CD4-positive, alpha-beta memory T cell (primary cell): ENCODE data around the gene FOXN3. TPM values are rescaled to one million over a fixed set of nuclear protein-coding genes. Genes with fewer than 3 reads are reported as not detected.

Experiments
- CTCF ChIA-PET: fragments of 350-600 bp; sonication (Branson Sonifier 250); formaldehyde crosslinking; loops from one replicate; lab custom pipeline; 2021; ENCODE audit warnings: inconsistent platforms; ENCODE audit not compliant: partially characterized antibody; lab: Charles Lee
- POLR2A ChIA-PET: fragments of 350-600 bp; sonication (Branson Sonifier 250); formaldehyde crosslinking; loops from one replicate; lab custom pipeline; 2021; ENCODE audit not compliant: partially characterized antibody; lab: Charles Lee
- DNase-seq, 5 donors: peaks; one replicate each; pipeline versions ENCODE4 v3.0.0 to v3.0.0-alpha.2; 2020 to 2022; ENCODE audit warnings: mixed read lengths in 1 of 5
- H3K27ac ChIP-seq: one replicate; pipeline ENCODE4 v1.7.0; 2013; ENCODE audit warnings: low read depth, low read length
- H3K27me3 ChIP-seq: 2 replicates; pipeline ENCODE4 v1.7.0; 2013; ENCODE audit warnings: mild to moderate bottlenecking, low read length, moderate library complexity; ENCODE audit not compliant: insufficient read depth
- H3K36me3 ChIP-seq: 2 replicates; pipeline ENCODE4 v1.7.0; 2013; ENCODE audit warnings: mild to moderate bottlenecking, low read length, moderate library complexity; ENCODE audit not compliant: insufficient read depth
- H3K4me1 ChIP-seq: 2 replicates; pipeline ENCODE4 v1.7.0; 2013; ENCODE audit warnings: mild to moderate bottlenecking, low read length, moderate library complexity; ENCODE audit not compliant: insufficient read depth
- H3K4me3 ChIP-seq, 2 donors: one replicate each; pipeline ENCODE4 v1.7.0; 2013; ENCODE audit warnings: low read length in 2 of 2, mild to moderate bottlenecking in 1 of 2
- H3K9me3 ChIP-seq, 2 donors: one replicate each; pipeline ENCODE4 v1.7.0; 2013; ENCODE audit warnings: low read length in 2 of 2, control low read depth in 1 of 2; ENCODE audit not compliant: control insufficient read depth in 1 of 2
- H3K27ac Mint-ChIP-seq, 7 donors: one replicate each; pipeline ENCODE4 v1.8.0; 2020 to 2021; ENCODE audit warnings: mixed read lengths in 7 of 7, mild to moderate bottlenecking in 6 of 7, inconsistent platforms in 3 of 7, moderate library complexity in 3 of 7
- H3K27me3 Mint-ChIP-seq, 2 donors: one replicate each; pipeline ENCODE4 v1.8.0; 2020 to 2021; ENCODE audit warnings: mixed read lengths in 2 of 2
- H3K36me3 Mint-ChIP-seq, 2 donors: one replicate each; pipeline ENCODE4 v1.8.0; 2020 to 2021; ENCODE audit warnings: mixed read lengths in 2 of 2, inconsistent platforms in 1 of 2, mild to moderate bottlenecking in 1 of 2
- H3K4me1 Mint-ChIP-seq, 4 donors: one replicate each; pipeline ENCODE4 v1.8.0; 2020 to 2021; ENCODE audit warnings: mixed read lengths in 4 of 4, mild to moderate bottlenecking in 1 of 4
- H3K4me3 Mint-ChIP-seq, 8 donors: one replicate each; pipeline ENCODE4 v1.8.0; 2020 to 2021; ENCODE audit warnings: mixed read lengths in 8 of 8, mild to moderate bottlenecking in 7 of 8, moderate library complexity in 6 of 8, inconsistent platforms in 3 of 8
- H3K9me3 Mint-ChIP-seq, 8 donors: one replicate each; pipeline ENCODE4 v1.8.0; 2020 to 2021; ENCODE audit warnings: mixed read lengths in 8 of 8, mild to moderate bottlenecking in 5 of 8, inconsistent platforms in 3 of 8, moderate library complexity in 1 of 8
- intact Hi-C: fragments of 100-400 bp; cut with micrococcal nuclease; formaldehyde crosslinking; loops from one replicate; pipeline ENCODE4 v1.15.1; 2023
- polyA plus RNA-seq, 2 donors: library from polyadenylated mRNA; unstranded; fragments of 300-500 nt; fragmentation: Illumina TruSeq; gene quantifications; one replicate each; pipeline ENCODE4 v1.2.3, GENCODE V29; 2021
- total RNA-seq, 2 experiments: library from RNA; stranded (reverse); gene quantifications; one replicate each; pipeline ENCODE4 v1.2.3, GENCODE V29; 2021

Gene FOXN3
- total and polyA plus RNA-seq, 4 experiments from 2014 or later, result 92.6 to 111 (median 106) TPM

DNA sequence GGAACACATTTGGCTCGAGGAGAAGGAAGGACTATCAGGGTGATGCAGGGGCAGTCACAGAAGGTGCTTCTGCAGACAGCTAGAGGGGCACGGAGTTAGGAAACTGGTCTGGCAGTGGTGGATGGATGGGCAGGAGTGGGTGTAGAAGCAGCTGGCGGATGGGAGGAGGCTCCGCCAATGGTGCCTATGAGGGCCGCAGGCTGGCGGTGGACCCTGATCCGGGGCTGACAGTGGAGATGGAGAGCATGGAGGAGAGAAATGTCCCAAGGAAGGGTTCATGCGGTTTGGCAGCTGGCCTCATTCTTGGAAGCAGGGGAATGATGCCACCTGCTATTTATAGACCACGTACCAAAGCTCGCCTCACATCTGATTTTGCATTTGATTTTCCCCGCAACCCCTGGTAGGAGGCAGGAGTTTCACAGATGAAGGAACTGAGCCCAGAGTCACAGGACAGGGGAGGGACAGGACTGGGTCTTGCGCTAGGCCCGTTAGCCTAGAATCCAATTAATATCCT lies 237.1 kb downstream of the FOXN3 start:
- POLR2A ChIA-PET, result no interaction called here
- CTCF ChIA-PET, result interaction anchor here (0.5 to 4.2 kb wide), 3 partner anchors 9 to 734 kb away, joined by 4 to 28 read pairs (median 5); no protein-coding TSS in a partner anchor
- Mint-ChIP-seq H3K9me3 (no peaks in the 10 kb centered on the region), H3K4me3 (no peak overlapping the region), H3K36me3 (peaks cover 16 to 48% of the 10 kb centered on the region in 2 donors), H3K27ac (peak overlapping the region in 2 of 7 donors; percentile 53 to 76), H3K4me1 (peaks cover 11 to 32% (median 23%) of the 10 kb centered on the region in 4 donors), H3K27me3 (no peaks in the 10 kb centered on the region)
- intact Hi-C loops, result loop anchor here (5.0 kb wide), 1 partner anchor 542 kb away; no protein-coding TSS in a partner anchor
- Histone ChIP-seq H3K4me1 (peaks cover 5% of the 10 kb centered on the region), H3K9me3 (no peaks in the 10 kb centered on the region), H3K36me3 (peaks cover 9% of the 10 kb centered on the region), H3K27me3 (no peaks in the 10 kb centered on the region), H3K27ac (no peak overlapping the region), H3K4me3 (no peak overlapping the region)
- no peak for DNase-seq

DNA sequence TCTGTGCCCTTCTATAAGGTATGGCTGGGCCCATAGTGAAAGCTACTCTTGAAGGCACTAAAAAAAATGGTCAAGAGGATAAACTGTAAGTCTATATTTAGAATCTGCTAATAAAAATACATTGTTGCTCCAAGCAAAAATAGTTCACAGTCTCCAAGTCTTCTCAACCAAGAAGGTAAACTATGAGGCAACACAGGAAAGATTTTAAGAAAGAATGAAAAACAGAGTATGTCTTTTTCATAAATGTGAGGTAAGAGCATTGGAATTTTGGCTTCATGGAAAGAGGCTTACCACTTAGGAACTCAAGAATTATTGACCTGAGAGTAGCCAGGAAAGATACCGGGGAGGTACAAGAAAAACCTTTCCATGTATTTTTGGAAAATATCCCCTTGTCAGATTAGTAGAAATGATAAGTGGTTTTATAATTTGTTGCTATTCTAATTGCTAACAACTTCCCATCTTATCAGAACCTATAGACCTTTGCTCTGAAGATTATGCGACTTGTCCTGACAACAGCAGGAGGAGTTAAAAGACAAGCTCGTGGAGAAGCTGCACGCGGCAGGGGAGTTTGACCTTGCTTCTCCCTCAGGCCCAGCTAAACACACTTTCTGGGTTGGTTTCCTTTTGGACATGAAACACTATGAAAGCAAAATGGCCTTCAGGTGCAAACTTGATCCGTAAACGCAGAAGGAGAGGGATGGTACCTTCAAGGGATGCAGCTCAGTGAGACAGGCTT lies 238.1 kb downstream of the FOXN3 start:
- no peak for DNase-seq
- Mint-ChIP-seq H3K36me3 (peaks cover 25 to 50% of the 10 kb centered on the region in 2 donors), H3K4me1 (peaks cover 10 to 32% (median 23%) of the 10 kb centered on the region in 4 donors), H3K9me3 (peaks cover 0 to 3% (median under 1%) of the 10 kb centered on the region in 8 donors), H3K27me3 (no peaks in the 10 kb centered on the region), H3K4me3 (no peak overlapping the region), H3K27ac (peak overlapping the region in 2 of 7 donors; percentile 25 to 38)
- Histone ChIP-seq H3K9me3 (no peaks in the 10 kb centered on the region), H3K4me3 (no peak overlapping the region), H3K27ac (no peak overlapping the region), H3K36me3 (peaks cover 9% of the 10 kb centered on the region), H3K4me1 (peaks cover 5% of the 10 kb centered on the region), H3K27me3 (no peaks in the 10 kb centered on the region)
- ChIA-PET CTCF (interaction anchor here (1.2 to 4.2 kb wide), 4 partner anchors 10 to 735 kb away, joined by 3 to 28 read pairs (median 6); no protein-coding TSS in a partner anchor), POLR2A (no interaction called here)
- intact Hi-C loops, result loop anchor here (5.0 kb wide), 1 partner anchor 543 kb away; no protein-coding TSS in a partner anchor

DNA sequence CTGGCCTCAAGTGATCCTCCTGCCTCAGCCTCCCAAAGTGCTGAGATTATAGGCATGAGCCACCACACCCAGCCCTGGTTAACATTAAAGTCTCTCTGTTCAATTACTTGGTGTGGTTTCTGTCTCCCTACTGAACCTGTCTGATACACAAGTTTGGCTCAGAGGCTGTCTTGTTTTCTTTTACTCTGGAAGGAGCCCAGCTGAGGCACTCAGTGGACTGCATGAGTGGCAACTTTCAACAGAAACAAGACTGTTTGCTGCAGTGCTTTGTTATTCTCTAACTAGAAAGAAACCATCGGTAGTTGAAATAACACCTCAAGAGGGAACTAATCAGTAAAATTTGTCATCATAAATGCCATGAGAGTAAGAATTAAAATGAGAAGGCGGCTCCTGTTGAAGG lies 238.7 kb downstream of the FOXN3 start:
- Mint-ChIP-seq H3K27me3 (no peaks in the 10 kb centered on the region), H3K27ac (peak overlapping the region in 3 of 7 donors; percentile 25 to 53 (median 40)), H3K4me1 (peaks cover 10 to 28% (median 22%) of the 10 kb centered on the region in 4 donors), H3K9me3 (peaks cover 0 to 4% (median 1%) of the 10 kb centered on the region in 8 donors), H3K36me3 (peaks cover 29 to 50% of the 10 kb centered on the region in 2 donors), H3K4me3 (no peak overlapping the region)
- ChIA-PET POLR2A (no interaction called here), CTCF (interaction anchor here (0.9 to 4.2 kb wide), 15 partner anchors 10 to 744 kb away, joined by 3 to 28 read pairs (median 4); no protein-coding TSS in a partner anchor)
- H3K4me1 ChIP-seq, result peaks cover 5% of the 10 kb centered on the region
- H3K4me3 ChIP-seq, result no peak overlapping the region
- H3K9me3 ChIP-seq, result no peaks in the 10 kb centered on the region
- H3K36me3 ChIP-seq, result peaks cover 10% of the 10 kb centered on the region
- no peaks in the 10 kb centered on the region for H3K27me3 ChIP-seq
- intact Hi-C loops, result loop anchor here (5.0 kb wide), 1 partner anchor 544 kb away; no protein-coding TSS in a partner anchor
- no peak overlapping the region for H3K27ac ChIP-seq
- no peak for DNase-seq

DNA sequence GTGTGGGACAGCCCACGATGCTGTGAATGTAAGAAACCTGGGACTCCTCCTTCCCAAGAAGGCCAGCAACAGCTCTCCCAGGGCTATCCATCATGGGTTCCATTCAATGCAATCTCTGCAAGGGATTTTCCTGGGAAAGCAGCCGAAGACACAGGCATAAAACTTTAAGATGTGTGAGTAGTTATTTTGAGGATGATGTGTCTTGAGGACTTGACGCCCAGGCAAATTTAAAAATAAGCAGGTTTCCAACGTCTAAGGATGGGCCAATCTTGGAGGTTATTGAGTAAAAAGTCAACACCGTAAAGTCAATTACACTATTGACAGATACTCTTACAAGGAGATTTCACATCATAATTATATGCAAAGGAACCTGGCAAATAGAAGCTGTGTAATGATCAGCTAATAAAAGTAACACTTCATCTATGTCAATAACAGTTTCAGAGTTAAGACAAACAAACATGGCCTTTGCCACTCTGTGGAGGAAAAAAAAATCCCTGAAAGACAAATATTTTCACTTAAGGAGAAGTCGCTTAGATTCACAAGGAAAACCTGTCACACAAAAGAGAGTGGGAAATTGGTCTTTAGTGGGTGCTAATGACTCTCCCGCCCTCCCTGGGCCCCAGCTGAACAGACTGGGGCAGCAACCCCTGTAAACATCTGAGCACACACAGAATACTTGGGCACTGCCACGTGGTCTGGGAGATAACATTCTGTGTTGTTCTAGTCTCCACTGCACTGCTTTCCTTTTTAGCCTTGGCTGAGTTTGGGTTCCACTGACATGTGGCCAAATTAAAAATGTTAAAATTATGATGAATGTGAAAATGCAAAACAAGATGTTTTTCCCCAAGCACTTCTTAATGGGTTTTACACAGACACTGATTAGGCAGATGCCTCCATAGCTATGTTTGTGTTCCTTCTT lies 240.9 kb downstream of the FOXN3 start:
- no peak for DNase-seq
- peaks cover 44 to 59% of the 10 kb centered on the region in 2 donors for H3K36me3 Mint-ChIP-seq
- H3K4me3 Mint-ChIP-seq, result no peak overlapping the region
- Histone ChIP-seq H3K36me3 (peaks cover 13% of the 10 kb centered on the region), H3K4me3 (no peak overlapping the region), H3K9me3 (no peaks in the 10 kb centered on the region), H3K27ac (no peak overlapping the region), H3K4me1 (peaks cover 5% of the 10 kb centered on the region), H3K27me3 (no peaks in the 10 kb centered on the region)
- peaks cover 0 to 17% (median 5%) of the 10 kb centered on the region in 8 donors for H3K9me3 Mint-ChIP-seq
- H3K4me1 Mint-ChIP-seq, result peaks cover 10 to 20% (median 17%) of the 10 kb centered on the region in 4 donors
- POLR2A ChIA-PET, result no interaction called here
- intact Hi-C loops, result loop anchor here (5.0 kb wide), 1 partner anchor 546 kb away; no protein-coding TSS in a partner anchor
- no peak overlapping the region for H3K27ac Mint-ChIP-seq
- no peaks in the 10 kb centered on the region for H3K27me3 Mint-ChIP-seq
- CTCF ChIA-PET, result interaction anchor here (0.7 to 4.2 kb wide), 17 partner anchors 8 to 739 kb away, joined by 3 to 28 read pairs (median 4); no protein-coding TSS in a partner anchor

DNA sequence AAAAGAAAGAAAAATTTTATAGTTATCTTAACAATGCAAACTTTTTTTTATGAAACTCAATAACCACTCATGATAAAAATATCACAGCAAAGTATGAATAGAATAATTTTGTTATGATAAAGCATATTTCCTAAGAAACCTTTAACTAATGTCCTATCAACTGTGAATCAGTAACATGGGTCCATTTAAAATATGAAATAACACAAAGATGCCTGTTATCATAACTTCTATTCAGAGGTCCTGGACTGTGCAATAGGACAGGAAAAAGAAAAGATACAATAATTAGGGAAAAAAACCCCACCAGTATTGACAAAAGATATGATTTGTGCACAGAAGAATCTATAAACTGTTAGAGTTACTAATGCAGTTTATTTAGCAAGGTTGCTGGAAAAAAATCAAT lies 245.4 kb downstream of the FOXN3 start:
- Histone ChIP-seq H3K36me3 (peaks cover 13% of the 10 kb centered on the region), H3K9me3 (no peaks in the 10 kb centered on the region), H3K4me3 (no peak overlapping the region), H3K4me1 (no peaks in the 10 kb centered on the region), H3K27me3 (no peaks in the 10 kb centered on the region), H3K27ac (no peak overlapping the region)
- intact Hi-C loops, result no loop called here
- H3K27me3 Mint-ChIP-seq, result no peaks in the 10 kb centered on the region
- ChIA-PET CTCF (no interaction called here), POLR2A (no interaction called here)
- DNase-seq, result no peak
- H3K9me3 Mint-ChIP-seq, result peaks cover 0 to 17% (median 5%) of the 10 kb centered on the region in 8 donors
- H3K4me3 Mint-ChIP-seq, result no peak overlapping the region
- peaks cover 46 to 69% of the 10 kb centered on the region in 2 donors for H3K36me3 Mint-ChIP-seq
- H3K27ac Mint-ChIP-seq, result no peak overlapping the region
- H3K4me1 Mint-ChIP-seq, result peaks cover 0 to 2% (median 1%) of the 10 kb centered on the region in 4 donors

DNA sequence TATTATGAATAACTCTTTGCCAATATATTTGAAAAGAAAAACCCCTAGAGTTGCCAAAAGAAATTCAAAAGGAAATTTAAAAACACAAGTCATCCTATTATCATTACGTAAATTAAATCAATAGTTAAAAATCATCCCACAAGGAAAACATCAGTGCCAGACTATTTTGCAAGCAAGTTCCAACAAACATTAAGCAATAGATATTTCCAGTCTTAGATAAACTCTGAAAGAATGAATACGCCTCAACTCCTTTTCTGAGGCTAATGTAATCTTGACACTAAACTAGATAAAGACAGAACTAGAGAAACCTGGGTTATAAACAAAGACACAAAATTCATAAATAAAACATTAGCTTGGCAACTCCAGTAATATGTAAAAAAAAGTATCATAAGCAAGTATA lies 245.9 kb downstream of the FOXN3 start:
- no peaks in the 10 kb centered on the region for H3K27me3 ChIP-seq
- Mint-ChIP-seq H3K36me3 (peaks cover 41 to 69% of the 10 kb centered on the region in 2 donors), H3K27ac (no peak overlapping the region), H3K27me3 (no peaks in the 10 kb centered on the region), H3K4me1 (peaks cover 0 to 2% (median 2%) of the 10 kb centered on the region in 4 donors), H3K9me3 (peaks cover 0 to 17% (median 5%) of the 10 kb centered on the region in 8 donors), H3K4me3 (no peak overlapping the region)
- intact Hi-C loops, result no loop called here
- ChIA-PET POLR2A (no interaction called here), CTCF (no interaction called here)
- H3K36me3 ChIP-seq, result peaks cover 13% of the 10 kb centered on the region
- H3K27ac ChIP-seq, result no peak overlapping the region
- DNase-seq, result no peak
- no peak overlapping the region for H3K4me3 ChIP-seq
- H3K4me1 ChIP-seq, result no peaks in the 10 kb centered on the region
- no peaks in the 10 kb centered on the region for H3K9me3 ChIP-seq
